CD4-positive, alpha-beta T cell treated with Interleukin-6 at 100 ng/mL for 8 hours (primary cell): Measurements from ENCODE around the gene NHLH1.
A peak's percentile ranks its signal among the peaks of the same experiment; 100 is the strongest.

ENCODE experiments used
- DNase-seq: peaks from one replicate; pipeline ENCODE4 v3.0.0-alpha.2; 2020; ENCODE audit warnings: mixed read lengths, low spot score

Gene NHLH1

GRCh38 chr1:160366731-160367515, at the start of gene NHLH1:
Gene NHLH1, plus strand, starts transcription at chr1:160367071. Its CDS starts 3,661 bp downstream, at chr1:160370732.
- no peak for DNase-seq

DNA sequence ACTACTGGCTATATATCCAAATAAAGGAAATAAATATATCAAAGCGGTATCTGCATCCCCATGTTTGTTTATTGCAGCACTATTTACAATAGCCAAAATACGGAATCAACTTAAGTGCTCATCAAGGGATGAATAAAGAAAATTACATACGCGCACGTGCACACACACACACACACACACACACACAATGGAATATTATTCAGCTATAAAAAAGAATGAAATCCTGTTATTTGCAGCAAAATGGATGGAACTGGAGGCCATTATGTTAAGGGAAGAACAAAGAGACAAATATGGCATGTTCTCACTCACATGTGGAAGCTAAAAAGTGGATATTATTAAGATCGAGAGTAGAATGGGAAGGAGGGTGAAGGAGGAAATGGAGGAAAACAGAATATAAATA, 44.0 kb upstream of the NHLH1 start:
- no peak for DNase-seq

DNA sequence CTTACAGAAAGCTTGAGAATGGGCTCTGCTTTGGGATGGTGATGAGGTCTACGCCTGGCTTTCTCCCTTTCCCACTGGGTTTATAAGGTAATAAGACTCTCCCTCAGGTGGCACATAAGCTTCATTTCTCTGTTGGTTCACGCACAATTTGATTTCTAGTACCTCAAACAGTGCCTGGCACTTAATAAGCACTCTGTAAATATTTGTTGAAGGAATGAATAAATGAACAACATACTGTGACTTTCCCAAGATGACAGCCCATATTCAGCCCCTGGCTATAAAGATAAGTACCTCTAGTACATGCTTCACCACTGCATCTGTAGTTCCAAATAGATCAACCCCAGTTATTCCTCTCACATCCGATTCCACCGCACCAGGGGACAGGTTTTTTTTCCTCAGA, 41.6 kb upstream of the NHLH1 start:
- DNase-seq: no peak

- DNase-seq: no peak
Measured at GRCh38 chr1:160326418-160326817, 40.5 kb upstream of the NHLH1 start.

- DNase-seq: no peak
Measured at GRCh38 chr1:160328184-160328583, 38.7 kb upstream of the NHLH1 start.

DNA sequence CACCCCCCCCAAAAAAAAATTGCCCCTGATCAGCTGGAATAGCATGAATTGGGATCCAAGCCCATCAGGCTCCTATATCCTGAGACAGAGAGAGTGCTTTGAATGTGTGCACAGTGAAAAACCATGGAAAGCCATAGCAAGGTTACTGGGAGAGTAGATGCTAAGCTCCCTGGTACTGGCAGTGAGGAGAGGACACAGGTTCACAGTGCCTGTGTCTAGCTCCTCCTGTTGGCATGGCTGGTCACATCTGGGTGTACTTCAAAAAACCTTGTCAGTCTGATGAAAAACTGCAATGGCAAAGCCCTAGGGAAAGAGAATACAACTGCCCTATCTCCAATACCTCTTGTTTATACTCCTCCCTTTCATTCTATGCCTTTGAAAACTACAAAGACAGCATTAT, 36.8 kb upstream of the NHLH1 start:
- DNase-seq: no peak

- DNase-seq: no peak
Measured at GRCh38 chr1:160332516-160332915, 34.4 kb upstream of the NHLH1 start.

DNA sequence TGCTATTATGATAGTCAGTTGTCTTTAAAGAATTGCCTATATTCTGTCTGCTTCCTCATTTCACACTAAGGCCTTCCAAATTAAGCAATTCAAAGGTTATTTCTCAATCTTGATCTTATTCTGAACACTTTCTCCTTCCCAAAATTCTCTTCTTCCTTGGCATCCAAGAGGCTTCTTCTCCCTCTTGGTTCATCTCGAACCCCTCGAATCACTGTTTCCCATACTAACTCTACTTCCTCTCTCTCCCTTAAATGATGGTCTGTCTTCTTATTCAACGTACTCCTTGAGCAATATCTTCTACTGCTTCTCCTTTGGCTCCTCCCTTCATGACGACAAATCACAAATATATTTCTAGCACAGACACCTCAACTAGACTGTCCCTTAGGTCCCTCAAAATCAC, 28.3 kb upstream of the NHLH1 start:
- DNase-seq: no peak

DNA sequence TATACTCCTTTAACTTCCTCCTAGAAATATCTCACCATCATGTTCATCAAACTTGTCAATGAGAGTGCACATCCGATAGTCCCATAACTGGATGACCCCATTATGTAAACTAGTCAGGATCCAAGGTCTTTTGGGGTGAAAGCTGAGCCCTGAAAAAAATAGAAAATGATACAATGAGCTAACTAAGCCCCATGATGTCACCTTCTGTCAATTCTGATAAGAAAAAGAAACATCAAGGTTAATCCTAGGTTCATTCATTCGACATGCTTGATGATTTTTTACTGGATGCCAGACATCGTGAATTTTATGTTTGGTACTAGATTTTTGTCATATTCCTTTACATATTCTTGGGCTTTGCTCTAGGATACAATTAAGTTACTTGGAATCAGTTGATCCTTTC, 26.7 kb upstream of the NHLH1 start:
- no peak for DNase-seq

DNA sequence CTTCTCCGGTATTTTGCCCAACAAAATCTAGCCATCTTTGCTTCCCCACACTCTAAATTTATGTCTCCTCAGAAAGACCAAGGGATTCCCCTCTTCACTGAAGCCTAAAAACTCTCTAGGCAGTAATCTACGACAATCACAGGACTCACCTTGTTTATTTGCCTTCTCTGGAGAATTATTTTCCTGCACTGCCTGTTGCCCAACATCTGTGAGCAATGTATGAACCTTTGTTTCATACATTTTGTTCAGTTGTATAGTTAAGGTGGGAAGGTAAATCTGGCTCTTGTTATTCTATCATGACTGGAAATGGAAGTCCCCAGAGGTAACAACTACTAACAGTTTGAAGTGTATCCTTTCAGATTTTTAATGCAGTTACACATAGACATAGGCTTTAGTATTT, 26.0 kb upstream of the NHLH1 start:
- no peak for DNase-seq

- DNase-seq: no peak
Measured at GRCh38 chr1:160342526-160342925, 24.3 kb upstream of the NHLH1 start.

- DNase-seq: peak; percentile 90
Measured at GRCh38 chr1:160342953-160343869, 23.7 kb upstream of the NHLH1 start, which contains the start of the genes COPA and NCSTN. Gene COPA, minus strand, starts transcription at chr1:160343250. Its CDS starts 80 bp downstream, at chr1:160343170. Gene NCSTN, plus strand, starts transcription at chr1:160343383. Its CDS starts 14 bp downstream, at chr1:160343397.

- DNase-seq: no peak
Measured at GRCh38 chr1:160344241-160344640, 22.6 kb upstream of the NHLH1 start.

DNA sequence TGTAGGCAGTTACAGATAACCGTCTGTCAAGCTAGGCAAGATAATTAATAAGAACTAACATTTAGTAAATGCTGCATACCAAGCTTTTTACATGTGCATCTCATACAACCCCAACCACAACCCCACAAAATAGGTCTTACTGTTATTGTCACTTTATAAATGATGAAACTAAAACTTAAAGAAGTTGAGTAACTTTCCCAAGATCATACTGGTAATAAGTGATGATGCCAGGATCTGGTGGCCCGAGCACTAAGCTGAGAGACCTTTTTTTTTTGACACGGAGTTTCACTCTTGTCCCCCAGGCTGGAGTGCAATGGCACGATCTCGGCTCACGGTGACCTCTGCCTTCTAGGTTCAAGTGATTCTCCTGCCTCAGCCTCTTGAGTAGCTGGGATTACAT, 21.9 kb upstream of the NHLH1 start:
- DNase-seq: no peak

GRCh38 chr1:160346463-160346862, 20.4 kb upstream of the NHLH1 start:
- DNase-seq: no peak

GRCh38 chr1:160346958-160347357, 19.9 kb upstream of the NHLH1 start:
- no peak for DNase-seq

DNA sequence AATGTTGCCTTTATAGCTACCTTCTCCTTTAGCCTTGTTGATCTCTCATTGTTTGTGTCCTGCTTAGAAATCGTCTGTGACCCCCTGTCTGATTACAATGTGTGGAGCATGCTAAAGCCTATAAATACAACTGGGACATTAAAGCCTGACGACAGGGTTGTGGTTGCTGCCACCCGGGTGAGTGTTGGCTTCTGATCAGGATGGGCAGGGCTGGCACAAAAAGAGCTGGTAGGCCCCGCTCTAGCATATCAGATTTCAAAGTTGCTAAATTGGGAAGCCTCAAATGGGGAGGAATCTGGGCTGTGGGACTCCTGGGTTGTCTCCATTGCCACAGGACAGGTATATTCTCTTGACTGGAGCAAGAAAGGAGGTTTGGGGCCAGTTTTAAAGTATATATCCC, 15.2 kb upstream of the NHLH1 start:
- no peak for DNase-seq

- DNase-seq: no peak
Measured at GRCh38 chr1:160352555-160352954, 14.3 kb upstream of the NHLH1 start.

- DNase-seq: no peak
Measured at GRCh38 chr1:160353223-160353622, 13.6 kb upstream of the NHLH1 start.

DNA sequence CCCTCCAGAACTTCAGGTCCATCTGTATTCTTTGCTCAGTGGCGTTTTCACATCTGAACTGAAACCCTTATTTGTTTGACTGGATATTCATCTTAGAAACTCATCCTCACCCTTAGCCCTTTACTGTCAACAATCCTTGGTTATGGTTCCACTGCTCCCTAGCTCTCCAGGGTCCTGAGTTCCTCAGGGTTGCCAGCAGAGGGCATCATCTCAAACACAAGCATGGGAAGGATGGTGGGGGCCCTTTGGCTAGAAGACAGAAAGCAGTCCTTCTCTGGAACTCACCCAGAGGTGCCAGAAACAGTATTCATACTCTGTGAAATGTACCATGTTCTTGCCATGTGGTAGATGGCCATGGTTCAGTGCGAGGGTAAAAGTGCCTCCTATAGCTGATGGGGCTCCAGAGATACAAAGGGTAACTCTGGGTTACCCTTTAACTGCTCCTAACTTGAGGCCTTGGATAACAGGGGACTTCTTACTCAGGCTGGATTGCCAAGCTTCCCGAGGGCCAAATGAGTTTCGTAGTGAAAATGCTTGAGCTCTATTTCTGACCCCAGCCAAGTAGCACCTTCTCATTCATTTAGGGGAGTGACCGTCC, 12.4 kb upstream of the NHLH1 start:
- no peak for DNase-seq

- DNase-seq: no peak
Measured at GRCh38 chr1:160357286-160358002, 9.4 kb upstream of the NHLH1 start.

- DNase-seq: no peak
Measured at GRCh38 chr1:160358073-160358472, 8.8 kb upstream of the NHLH1 start.
